ENCODE measurements around the gene RRH.
"Not testable (repeated sequence)": the region's sequence is repeated elsewhere in the genome, so short reads cannot be mapped to it uniquely, and the experiment has no call there.

RRH gene

DNA sequence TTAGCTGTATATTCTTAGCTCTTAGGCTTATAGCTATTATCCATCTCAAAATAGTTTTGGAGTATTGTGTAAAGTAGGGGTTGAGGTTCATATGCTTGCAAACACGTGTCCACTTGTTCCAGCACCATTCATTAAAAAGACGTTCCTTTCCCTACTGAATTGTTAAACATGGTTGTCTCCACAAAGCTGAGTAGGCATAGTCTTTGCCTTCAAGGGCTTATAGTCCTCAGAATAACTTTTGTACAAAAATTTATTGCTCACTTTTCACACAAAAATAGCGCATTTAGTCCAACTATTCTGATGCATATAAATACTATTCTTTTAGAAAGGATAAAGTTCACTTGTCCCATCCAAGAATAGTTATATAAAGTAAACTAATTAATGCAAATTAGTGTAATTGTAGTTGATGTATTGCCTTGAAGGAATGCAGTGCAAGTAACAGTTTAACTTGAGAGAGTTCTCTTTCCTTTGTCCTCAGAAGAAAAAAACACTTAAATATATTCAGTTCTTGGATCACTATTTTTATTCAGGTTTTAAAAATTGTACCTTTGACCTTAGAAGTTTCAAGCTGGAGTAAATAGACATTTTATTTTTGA is 34.2 kb downstream of the RRH start:
- H3K4me3 ChIP-seq (ENCODE audit: low read depth, low read length), result no peak overlapping the region
- TF ChIP-seq, protein P1, sequence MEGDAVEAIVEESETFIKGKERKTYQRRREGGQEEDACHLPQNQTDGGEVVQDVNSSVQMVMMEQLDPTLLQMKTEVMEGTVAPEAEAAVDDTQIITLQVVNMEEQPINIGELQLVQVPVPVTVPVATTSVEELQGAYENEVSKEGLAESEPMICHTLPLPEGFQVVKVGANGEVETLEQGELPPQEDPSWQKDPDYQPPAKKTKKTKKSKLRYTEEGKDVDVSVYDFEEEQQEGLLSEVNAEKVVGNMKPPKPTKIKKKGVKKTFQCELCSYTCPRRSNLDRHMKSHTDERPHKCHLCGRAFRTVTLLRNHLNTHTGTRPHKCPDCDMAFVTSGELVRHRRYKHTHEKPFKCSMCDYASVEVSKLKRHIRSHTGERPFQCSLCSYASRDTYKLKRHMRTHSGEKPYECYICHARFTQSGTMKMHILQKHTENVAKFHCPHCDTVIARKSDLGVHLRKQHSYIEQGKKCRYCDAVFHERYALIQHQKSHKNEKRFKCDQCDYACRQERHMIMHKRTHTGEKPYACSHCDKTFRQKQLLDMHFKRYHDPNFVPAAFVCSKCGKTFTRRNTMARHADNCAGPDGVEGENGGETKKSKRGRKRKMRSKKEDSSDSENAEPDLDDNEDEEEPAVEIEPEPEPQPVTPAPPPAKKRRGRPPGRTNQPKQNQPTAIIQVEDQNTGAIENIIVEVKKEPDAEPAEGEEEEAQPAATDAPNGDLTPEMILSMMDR (IDR thresholded peaks at IDR 0.05; ENCODE audit: low read depth, low read length), result no peak

DNA sequence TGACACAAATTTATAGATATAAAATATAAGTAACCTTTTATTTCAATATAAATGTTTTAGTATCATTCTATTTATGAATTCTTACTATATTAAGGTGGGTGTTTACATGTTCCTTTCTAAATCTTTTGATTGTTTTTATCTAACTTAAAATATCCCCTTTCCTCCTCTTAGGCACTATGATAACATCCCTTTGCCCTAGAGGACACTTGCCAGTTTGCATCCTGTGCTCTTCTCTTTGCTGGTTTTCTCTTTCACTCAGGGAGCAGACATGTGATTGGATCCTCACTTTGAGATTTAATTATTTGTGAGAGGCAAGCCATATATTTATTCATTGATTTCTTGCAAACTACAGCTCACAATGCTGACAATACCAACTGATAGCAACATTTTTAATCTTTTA is 36.4 kb downstream of the RRH start:
- no peak overlapping the region for H3K4me3 ChIP-seq (ENCODE audit: low read depth, low read length)
- TF ChIP-seq, protein P1 (IDR thresholded peaks at IDR 0.05; ENCODE audit: low read depth, low read length), result no peak

DNA sequence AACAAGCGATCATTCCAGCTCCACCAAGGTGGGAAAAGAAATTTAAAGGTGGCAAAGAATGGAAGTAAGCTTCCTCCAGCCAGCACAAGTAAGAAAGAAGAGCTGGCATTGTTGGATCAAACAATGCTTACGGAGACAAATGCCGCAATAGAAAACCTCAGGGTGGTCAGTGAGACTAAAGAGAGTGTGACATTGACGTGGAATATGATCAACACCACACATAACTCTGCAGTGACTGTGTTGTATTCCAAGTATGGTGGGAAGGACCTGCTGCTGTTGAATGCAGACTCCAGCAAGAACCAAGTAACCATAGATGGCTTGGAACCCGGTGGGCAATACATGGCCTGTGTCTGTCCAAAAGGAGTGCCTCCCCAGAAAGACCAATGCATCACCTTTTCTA is 42.3 kb downstream of the RRH start:
- TF ChIP-seq, protein P1 (IDR thresholded peaks at IDR 0.05; ENCODE audit: low read depth, low read length), result no peak

DNA sequence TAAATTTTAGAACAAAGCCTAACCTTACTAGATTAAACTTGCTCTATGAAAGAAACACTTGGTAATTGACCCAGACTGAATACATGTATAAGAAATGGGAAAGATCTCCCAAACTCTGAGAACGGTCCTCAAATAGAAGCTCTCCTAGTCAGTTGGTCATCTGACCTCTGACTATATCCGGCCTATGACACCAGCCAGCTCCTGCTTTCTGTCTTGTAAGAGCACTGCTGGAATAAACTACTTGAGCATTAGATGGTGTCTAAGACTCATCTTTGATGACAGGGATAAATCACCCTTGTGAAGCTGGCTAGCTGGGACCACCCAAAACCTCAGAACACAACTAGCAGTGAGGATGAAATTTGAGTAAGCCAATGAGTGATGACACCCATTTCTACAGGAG is 44.3 kb downstream of the RRH start:
- no peak overlapping the region for H3K4me3 ChIP-seq (ENCODE audit: low read depth, low read length)
- TF ChIP-seq, protein P1 (IDR thresholded peaks at IDR 0.05; ENCODE audit: low read depth, low read length), result no peak

More for the DNA sequence above, 42.3 kb downstream of the RRH start:
- H3K4me3 ChIP-seq (ENCODE audit: low read depth, low read length), result no peak overlapping the region

DNA sequence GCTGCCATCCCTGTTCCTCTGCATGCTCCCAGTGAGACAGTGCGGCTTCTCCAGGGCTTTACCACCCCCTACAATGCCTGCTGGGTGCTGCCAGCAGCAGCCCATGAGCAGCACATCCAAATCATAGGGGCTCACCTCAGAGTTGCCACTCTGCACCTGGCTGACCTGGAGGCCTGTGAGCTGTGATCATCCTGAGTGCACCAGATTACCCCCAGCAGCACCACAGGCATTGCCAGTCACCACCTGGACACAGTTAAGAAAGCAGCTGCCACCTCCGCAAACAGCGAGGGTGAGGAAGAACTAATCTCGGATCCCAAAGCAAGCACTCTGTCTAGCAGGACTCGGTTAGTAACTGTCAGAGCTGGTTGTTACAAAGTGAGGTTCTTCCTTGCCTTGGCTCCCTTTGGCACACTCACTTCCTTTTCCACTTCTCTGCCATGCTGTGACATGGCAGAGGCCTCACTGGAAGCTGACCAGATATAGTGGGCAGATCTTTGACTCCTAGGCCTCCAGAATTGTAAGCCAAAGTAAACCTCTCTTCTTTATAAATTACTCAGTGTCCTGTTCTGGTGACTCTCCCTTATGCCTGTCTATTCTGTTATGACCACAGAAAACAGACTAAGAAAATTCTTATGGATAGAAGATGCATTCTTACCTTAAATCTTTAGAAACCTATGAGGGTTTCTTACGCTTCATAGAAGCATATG is 45.3 kb downstream of the RRH start:
- no peak overlapping the region for H3K4me3 ChIP-seq (ENCODE audit: low read depth, low read length)
- TF ChIP-seq, protein P1 (IDR thresholded peaks at IDR 0.05; ENCODE audit: low read depth, low read length), result no peak

DNA sequence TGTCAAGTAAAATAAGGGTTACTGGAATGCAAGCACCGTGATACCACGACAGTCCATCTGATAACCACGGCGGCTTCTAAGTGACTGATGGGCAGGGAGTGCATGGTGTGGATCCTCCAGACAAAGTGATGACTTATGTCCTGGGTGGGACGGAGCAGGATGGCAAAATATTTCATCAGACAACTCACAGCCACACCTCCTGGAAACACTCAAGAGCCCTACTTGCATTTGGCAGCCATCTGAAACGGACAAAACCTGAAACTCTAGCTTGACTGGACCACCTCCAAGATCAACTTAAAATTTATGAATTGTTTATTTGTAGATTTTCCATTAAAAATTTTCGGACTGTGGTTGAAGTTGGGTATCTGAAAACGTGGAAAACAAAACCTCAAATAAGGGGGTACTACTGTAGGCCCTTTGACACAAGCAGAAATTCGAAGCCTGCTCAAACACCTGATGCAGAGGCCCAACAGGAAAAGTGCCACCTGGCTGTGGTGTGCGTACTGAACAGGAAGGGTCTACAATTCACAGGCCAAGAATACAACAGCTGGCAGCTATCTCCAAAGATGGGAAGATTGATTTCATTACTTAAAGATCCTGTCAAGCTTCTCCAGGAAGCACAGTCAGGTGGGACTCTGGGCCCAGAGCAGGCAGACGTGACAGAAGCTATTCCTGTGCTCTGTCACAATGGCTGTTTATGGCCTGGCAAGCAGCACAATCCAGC is 46.2 kb downstream of the RRH start:
- no peak overlapping the region for H3K4me3 ChIP-seq (ENCODE audit: low read depth, low read length)
- TF ChIP-seq, protein P1 (IDR thresholded peaks at IDR 0.05; ENCODE audit: low read depth, low read length), result no peak

DNA sequence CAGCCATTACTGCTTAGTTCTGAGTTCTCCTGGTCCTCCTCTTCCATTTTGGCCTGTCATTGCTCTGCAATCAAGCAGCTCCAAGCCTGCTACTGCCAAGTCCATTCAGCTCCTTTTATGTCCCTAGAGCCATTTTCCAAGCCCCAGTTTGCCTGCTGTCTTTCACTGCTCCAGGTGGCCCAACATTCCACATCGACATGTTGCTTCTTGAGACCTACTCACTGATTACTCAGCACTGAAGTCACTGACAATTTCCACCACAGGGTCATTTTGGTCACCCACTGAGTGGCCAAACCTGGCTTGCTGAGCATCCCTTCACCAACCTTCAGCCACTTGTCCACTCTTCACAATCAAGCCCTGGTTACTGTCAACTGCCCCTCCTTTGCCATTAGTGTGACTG is 47.3 kb downstream of the RRH start:
- no peak overlapping the region for H3K4me3 ChIP-seq (ENCODE audit: low read depth, low read length)
- TF ChIP-seq, protein P1 (IDR thresholded peaks at IDR 0.05; ENCODE audit: low read depth, low read length), result no peak

DNA sequence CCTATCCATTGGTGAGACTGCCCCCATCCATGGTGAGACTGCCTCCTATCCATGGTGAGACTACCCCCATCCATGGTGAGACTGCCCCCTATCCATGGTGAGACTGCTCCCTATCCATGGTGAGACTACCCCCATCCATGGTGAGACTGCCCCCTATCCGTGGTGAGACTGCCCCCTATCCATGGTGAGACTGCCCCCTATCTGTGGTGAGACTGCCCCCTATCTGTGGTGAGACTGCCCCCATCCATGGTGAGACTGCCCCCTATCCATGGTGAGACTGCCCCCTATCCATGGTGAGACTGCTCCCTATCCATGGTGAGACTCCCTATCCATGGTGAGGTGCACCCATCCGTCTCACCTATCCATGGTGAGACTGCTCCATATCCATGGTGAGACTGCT is 47.8 kb downstream of the RRH start:
- not testable (repeated sequence) for H3K4me3 ChIP-seq (ENCODE audit: low read depth, low read length)

All from WI38 (cell line).